Inferior parietal cortex (tissue), 1 donor: ENCODE results near the gene PSKH1.
"Not testable (repeated sequence)": the region's sequence is repeated elsewhere in the genome, so short reads cannot be mapped to it uniquely, and the experiment has no call there.

ENCODE experiments used
- DNase-seq: peaks from one replicate; pipeline ENCODE4 v3.0.0-alpha.2; 2016; ENCODE audit errors: extremely low spot score

PSKH1 gene

DNA sequence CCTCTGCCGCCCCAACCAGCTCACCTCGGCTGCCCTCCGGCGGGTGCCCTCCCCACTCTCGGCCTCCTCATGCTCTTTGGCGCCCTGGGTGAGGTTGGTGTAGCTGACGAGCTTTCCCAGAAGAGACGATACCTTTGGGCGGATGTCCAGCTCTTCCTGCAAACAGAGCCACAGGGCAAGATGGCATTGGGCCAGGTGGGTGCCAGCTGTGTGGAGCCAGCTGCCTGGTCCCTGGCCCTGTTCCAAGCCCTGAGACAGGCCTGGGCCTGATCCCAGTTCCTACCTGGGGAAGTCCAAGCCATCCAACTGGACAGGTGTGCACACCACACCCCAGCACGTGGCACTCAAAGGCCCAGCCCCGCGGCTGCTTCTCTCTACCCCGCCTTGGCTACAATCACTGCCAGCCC lies 68.5 kb downstream of the PSKH1 start:
- DNase-seq = no peak

DNA sequence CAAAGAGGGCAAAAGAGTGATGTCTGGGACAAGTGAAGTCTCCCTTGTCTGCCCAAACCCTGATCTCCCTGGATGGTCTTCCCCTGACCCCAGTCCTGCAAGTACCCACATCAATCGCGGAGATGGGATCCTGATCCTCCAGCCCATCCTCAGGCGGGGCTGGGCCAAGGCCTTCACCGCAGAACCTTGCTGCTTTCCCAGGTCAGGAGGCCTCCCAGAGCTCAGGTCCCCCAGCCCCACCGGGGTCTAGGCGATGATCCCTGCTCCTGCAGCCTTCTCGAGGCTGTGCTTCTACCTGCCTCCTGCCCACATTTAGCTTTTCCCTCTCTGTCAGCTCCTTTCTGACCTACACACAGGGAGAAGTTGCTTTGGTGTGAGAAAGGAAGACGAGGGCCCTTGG lies 69.1 kb downstream of the PSKH1 start:
- no peak for DNase-seq

GRCh38 chr16:67963292-67963661 lies 70.2 kb downstream of the PSKH1 start:
- no peak for DNase-seq

DNA sequence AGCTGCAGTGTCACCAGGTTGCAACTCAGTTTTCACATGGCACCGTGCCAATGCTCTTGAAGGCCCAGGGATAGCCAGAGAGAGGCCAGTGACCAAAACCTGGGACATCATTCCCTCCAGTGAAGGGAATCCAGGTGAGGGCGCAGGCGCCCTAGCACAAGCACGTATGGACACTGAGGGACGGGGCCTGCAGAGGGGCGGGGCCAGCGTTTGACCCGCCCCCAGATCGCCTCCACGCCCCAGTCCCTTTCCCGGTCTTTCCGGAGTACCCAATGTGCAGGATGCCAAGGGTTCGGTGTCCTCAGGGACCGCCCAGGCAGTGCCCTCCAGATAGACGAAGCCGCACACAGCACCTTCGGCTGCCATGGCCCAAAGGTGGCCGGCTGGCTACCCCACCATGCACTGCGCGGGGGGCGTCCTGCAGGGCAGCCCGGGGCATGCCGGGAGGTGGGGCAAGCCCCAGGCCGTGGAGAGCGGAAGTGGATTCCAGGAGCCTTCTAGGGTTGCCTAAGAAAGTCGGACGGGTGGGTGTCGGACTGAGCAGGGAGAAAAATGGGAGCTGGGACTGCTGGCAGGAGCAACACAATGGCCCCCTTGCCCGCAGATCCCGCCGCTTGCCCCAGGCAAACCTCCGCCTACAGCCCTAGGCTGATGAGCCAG lies 70.7 kb downstream of the PSKH1 start:
- no peak for DNase-seq

DNA sequence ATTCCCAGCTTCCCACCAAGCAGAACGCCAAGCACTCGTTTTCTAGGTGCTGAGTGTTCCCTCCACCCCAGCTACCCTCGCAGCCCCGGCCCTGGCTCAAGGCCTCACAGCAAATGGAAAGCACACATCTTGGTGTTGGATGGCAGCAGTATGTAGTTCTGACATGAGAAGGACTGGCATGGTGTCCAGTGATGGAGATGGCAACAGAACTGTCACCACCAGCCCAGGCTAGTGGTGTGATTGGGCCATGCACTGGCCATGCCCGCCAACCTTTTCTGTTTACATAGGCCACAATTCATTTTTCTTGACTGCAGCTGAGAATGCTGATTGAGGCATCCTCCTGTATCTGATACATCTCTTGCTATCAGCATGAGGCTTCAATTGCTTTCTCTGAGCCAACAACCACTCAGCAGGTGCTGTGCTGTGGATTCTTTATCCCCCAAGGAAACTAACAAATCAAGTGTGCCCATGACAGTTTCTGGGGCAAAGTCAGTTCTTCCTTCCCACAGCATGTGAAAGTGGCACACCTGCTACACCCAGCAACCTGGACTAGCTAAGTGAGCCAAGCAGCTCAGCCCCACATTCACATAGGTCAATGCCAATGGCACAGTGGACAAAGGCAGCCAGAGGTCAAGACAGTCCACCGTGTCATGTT lies 71.5 kb downstream of the PSKH1 start:
- no peak for DNase-seq

DNA sequence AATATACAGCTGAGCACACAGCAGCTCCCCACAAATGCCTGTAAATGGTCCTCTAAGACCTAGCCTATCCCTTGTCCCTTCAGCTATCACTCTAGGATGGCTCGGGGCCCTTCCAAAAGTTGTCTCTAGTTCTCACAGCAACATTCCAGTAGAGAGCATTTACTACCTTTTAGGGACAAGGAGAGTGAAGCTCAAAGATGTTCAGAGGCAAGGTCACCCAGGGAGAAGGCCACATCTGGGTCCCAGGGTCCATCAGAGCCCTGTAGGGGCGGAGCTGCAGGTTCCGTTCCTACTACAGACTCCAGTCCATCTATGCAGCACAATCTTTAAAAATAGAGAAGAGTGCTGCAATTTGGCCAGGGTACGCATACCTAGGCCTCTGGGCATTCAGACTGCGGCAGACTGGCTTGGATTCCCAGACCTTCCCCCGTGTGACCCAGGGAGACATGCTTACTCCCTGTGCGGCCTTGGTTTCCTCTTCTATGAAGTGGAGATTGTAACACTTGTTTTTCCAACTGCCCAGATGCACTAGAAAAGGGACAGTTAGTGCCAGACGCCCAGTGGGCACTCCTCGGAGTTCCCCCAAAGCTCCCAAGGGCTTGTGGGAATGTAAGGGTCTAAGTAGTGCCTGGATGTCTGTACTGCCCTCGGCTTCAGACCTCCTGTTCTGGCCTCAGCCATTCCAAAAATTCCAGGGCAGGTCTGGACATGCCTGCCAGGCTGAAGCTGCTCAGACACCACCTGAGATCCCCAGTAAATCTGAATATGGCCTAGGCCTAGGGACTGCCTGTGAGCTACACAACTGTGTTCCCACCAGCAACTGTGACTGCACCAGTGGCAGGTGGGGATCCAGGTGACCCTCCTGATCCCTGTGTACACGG lies 72.9 kb downstream of the PSKH1 start:
- DNase-seq = no peak

DNA sequence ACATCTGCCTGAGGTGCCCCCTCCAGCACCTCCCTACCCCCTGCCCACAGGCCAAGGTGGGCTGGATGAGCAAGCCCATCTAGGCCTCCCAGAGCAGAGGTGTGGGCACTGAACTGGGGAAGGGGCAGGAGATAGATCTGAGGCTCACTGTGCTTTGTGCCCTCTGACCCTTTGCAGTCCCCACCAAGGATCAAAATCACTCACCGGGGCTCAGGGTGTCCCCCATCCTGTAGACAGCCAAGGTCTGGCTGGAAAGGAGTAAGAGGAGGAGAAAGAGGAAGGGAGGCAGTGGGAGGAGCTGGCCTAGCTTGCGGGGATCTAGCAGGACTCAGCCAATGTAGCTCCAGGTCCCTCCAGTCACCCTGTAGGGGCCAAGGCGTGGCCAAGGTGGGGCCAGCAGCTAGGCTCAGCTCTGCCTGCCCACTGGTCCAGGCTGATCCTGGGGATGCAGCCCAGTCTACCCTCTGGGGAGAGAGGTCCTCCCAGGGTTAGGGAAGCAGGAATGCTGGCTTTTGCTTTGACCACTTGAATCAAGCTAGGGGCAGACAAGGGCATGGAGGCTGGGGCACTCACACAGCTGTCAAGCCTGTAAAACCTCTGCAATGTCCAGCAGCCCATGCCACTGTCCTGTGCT lies 73.6 kb downstream of the PSKH1 start:
- no peak for DNase-seq

GRCh38 chr16:67967183-67967957 lies 74.3 kb downstream of the PSKH1 start:
- DNase-seq = no peak

GRCh38 chr16:67967958-67968399 lies 74.9 kb downstream of the PSKH1 start:
- DNase-seq = no peak

GRCh38 chr16:67968400-67969253 lies 75.6 kb downstream of the PSKH1 start, which contains the start of gene SLC12A4:
TSS of gene SLC12A4 (minus strand) at chr16:67968637. CDS start at chr16:67968553, 84 bp downstream.
- DNase-seq = peak; percentile 54

DNA sequence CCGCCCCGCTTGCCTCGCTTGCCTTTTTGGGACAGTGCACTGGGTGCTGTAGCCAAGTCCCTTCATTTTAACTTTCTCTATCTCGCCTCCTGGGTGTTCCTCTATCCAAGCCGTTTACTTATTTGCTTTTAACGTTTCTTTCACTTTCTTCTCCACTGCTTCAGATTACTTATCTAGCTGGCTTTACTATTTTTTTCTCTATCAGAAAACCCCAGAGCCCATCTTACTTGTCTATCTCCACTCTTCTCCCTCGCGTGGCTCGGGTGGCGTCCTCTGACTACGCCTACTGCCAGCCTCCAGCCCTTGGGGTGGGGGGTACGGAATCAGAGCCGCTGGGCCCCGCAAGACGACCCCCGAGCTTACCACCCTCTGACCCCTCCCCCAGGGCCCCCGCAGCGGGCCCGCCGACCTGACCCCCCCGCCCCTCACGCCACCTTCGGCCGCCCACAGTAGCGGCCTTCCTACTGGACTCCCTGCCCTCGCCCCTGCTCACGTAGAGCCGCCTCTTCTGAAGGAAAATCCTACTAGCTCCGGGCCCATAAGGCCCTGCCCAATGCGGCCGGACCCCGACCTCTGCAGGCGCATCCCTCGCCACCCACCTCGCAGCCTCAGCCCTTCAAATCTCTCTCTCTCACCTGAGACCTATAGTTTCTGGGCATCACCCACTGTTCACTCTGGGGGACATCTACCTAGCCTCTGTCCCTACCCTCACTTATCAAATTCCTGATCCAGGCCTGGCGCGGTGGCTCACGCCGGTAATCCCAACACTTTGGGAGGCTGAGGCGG lies 76.4 kb downstream of the PSKH1 start:
- no peak for DNase-seq

DNA sequence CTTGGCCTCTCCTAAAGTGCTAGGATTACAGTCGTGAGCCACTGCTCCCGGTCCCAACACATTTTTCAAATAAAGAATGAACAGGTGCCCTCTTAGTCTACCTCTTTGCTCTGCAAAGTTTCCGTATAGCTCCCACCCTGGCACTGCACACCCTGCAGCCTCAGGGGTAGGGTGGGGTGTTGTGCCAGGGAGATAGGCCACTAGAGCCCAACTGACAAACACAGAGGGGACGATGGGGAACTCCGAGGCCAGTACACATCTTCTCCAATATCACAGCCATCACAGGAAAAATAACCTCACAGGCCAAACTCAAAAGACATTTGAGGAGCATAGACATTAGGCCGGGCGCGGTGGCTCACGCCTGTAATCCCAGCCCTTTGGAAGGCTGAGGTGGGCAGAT lies 78.1 kb downstream of the PSKH1 start:
- DNase-seq = no peak

GRCh38 chr16:67972285-67972684 lies 79.2 kb downstream of the PSKH1 start:
- not testable (repeated sequence) for DNase-seq

- DNase-seq = no peak
Observed at GRCh38 chr16:67975321-67976105, 82.5 kb downstream of the PSKH1 start.

GRCh38 chr16:67976205-67976604 lies 83.2 kb downstream of the PSKH1 start:
- no peak for DNase-seq

GRCh38 chr16:67977005-67977404 lies 84.0 kb downstream of the PSKH1 start:
- no peak for DNase-seq

DNA sequence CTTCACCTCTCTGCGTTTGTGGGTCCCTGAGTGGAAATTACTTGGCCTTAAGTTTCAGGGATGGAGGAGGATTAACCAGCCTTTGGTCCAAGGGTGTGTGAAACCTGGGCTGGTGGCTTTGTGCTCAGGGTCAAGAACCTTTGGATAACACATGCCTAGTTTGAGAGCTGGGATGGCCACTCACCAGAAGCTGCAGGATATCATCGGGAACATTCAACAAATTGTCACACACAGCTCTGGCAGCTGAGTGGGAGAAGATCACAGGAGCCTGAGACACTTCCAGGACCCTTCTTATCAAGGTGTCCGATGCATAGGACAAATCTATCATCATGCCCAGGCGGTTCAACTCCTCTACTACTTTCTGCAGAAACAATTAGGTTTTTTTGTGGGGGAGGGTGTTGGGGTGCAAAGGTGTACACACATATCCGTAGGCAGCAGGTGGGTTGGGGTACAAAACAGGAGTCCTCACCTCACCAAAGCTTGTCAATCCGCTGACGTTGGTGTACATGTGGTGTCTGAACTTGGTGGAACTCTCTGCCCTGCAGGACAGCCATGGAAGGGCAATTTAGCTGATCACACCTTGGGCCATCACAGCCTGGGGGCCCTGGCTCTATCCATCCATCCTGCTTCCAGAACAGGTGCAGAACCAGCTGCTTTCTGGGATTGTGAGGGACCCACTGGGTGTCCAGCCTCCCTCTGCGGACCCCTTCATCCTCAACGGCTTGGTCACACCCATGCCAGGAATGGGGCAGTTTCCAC lies 84.6 kb downstream of the PSKH1 start:
- no peak for DNase-seq
